HG02759 (cell line): ENCODE measurements around the gene PNPLA6.

Source experiments
- ATAC-seq: cut with Tn5 transposase; IDR thresholded peaks from one replicate; pipeline ENCODE4 v1.9.1; 2021; ENCODE audit warnings: mild to moderate bottlenecking, moderate library complexity; ENCODE audit not compliant: unreplicated experiment

The PNPLA6 gene

GRCh38 chr19:7595466-7596133 lies 60.1 kb downstream of the PNPLA6 start, which contains the start of gene CAMSAP3:
Gene CAMSAP3 (plus strand): TSS chr19:7595863. CDS start chr19:7596003, 140 bp downstream.
- peak; percentile 58 for ATAC-seq

GRCh38 chr19:7596211-7596937 lies 60.9 kb downstream of the PNPLA6 start:
- peak; percentile 15 for ATAC-seq

DNA sequence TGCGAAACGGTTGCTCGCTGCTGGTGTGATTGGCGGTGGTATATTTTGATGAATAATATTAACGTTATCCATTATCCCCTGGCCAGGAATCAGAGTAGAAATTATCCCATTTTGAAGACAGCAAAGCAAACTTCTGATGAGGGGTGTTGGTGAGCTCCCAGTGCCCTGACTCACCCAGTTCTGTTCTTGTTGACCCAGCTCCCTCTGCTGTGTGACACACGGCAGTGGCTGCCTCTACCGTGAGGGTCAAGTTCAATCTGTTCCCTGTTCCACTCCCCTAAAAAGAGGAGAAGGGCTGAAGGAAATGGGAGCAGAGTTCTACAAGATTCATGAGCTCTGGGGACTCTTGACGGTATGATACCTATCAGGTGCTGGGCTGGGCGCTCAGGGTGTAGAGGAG lies 62.2 kb downstream of the PNPLA6 start:
- no peak for ATAC-seq

- ATAC-seq, result no peak
These were observed 62.7 kb downstream of the PNPLA6 start for GRCh38 chr19:7598180-7598579.

DNA sequence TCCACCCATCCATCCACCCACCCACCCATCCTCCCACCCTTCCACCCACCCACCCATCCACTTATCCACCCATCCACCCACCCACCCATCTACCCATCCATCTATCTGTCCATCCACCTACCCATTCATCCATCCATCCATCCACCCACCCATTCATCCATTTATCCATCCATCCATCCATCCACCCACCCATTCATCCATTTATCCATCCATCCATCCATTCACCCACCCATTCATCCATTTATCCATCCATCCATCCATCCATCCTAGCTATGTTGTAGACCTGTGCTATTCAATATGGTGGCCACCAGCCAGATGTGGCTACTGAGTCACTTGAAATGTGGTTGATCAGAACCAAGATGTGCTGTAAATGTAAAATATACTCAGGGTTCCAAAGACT lies 65.2 kb downstream of the PNPLA6 start:
- ATAC-seq, result no peak

GRCh38 chr19:7602240-7602934 lies 66.9 kb downstream of the PNPLA6 start:
- no peak for ATAC-seq

GRCh38 chr19:7602935-7603497 lies 67.5 kb downstream of the PNPLA6 start:
- ATAC-seq, result no peak

DNA sequence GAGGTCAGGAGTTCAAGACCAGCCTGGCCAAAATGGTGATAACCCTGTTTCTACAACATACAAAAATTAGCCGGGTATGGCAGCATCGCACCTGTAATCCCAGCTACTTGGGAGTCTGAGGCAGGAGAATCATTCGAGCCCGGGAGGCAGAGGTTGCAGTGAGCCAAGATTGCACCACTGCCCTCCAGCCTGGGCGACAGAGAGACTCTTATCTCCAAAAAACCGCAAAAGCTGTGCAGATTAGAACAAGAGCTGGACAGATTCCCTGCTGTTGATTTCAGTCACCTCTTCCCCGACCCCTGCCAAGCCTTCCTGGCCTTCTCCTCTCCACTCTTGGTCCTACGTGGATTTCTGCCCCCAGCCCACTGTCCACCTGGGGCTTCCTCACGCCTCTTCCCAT lies 68.4 kb downstream of the PNPLA6 start:
- ATAC-seq, result no peak

GRCh38 chr19:7605490-7606222 lies 70.1 kb downstream of the PNPLA6 start:
- ATAC-seq, result no peak

GRCh38 chr19:7606289-7606688 lies 70.8 kb downstream of the PNPLA6 start:
- ATAC-seq, result no peak

- ATAC-seq, result no peak
These were observed 71.8 kb downstream of the PNPLA6 start for GRCh38 chr19:7607212-7607873.

DNA sequence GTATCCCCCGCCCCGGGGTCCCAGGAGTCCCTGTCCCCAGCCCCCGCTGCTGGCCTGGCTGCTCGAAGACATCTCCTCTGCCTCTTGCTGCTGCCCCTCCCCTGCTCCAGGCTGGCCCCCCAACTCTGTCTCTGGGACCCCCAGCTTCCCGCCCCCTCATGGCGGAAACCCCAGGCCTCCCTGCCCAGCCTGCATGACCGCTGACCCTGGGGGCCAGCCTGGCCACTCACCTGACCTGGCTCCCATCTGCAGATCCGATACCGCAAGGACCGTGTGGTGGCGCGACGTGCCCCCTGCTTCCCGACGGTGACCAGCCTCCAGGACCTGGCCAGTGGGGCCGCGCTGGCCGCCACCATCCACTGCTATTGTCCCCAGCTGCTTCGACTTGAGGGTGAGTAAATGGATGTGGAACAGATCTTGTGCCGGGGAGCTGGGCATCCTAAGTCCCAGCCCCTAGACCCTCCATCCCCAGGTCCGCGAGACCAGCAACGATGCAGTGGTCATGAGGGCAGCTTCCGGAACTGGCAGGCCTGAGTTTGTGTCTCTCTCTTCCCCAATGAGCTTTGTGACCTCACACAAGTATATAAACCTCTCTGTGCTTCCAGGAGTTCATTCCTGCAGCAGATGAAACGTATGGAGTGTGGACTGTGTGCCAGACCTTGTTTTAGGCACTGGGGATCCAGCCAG lies 72.5 kb downstream of the PNPLA6 start:
- ATAC-seq, result no peak

- ATAC-seq, result no peak
These were observed 75.1 kb downstream of the PNPLA6 start for GRCh38 chr19:7610491-7611240.
